GM21737 (cell line): Measurements from ENCODE around the gene ZC3H6.
"Not testable (repeated sequence)": the region's sequence is repeated elsewhere in the genome, so short reads cannot be mapped to it uniquely, and the experiment has no call there.

ENCODE experiments used
- ATAC-seq: cut with Tn5 transposase; IDR thresholded peaks from one replicate; pipeline ENCODE4 v1.9.1; 2021; ENCODE audit warnings: mild to moderate bottlenecking, moderate library complexity; ENCODE audit not compliant: unreplicated experiment

Gene ZC3H6

DNA sequence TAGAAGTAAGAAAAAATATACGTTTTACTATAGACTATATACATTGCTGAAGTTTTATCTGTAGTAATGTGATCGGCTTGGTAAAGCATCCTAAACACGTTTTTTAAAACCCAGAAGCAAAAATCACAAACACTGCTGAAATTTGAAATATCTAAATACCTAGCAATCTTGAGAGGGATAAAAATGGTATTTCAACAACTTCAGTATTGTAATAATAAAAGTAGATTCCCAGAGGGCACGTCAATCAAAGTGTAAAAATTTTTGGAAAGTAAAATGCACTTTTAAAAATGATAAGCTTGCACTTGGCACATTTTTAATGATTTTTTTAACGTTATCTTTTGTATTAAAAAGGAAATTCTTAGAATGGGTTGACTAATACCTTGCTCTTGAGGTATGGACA is 1.6 kb downstream of the ZC3H6 start:
- ATAC-seq = no peak

DNA sequence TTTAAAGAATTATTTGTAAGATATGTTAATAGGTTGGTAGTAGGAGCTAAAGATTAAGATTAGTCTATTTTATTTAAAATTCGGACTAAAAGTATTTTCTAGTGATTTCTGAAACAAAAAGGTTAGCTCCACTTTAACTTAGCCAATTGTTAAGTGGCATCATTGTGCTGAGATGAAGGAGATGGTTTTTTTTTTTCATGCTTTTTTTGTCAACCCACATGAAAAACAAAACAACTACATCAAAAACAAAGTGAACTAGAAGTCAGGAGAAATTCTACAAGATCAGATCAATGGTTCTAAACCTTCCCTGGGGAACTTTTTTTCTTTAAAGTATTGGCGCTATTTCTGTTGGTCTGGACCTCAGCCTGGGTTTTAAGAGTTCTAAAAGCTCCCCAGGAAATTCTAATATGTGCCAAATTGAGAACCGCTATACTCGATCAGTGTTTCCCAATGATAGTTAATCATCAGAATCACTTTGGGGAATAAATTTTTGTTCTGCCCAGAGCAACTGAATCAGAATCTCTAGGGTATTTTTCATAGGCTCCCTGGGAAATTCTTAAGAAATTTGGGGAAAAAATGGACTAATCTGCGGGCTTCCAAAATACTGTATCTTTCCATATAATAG is 2.3 kb downstream of the ZC3H6 start:
- no peak for ATAC-seq

DNA sequence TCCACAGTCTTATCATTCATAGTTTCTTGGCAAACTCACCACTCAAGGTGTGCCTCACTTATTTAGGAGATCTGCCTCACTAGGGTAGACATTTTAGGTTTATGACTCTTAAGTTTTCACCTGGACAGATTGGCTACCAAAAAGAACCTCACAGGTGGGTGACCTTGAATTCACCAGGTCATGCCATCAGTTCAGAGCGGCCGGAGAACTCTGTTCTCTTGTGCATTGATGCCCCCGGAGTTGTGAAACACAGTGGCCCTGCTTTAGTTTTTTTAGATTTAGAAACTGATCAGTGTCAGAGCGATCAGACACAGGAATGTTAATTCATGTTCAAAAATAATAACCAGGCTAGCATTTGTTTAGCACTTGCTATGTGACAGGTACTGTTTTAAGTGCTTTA is 6.7 kb downstream of the ZC3H6 start:
- ATAC-seq = not testable (repeated sequence)

DNA sequence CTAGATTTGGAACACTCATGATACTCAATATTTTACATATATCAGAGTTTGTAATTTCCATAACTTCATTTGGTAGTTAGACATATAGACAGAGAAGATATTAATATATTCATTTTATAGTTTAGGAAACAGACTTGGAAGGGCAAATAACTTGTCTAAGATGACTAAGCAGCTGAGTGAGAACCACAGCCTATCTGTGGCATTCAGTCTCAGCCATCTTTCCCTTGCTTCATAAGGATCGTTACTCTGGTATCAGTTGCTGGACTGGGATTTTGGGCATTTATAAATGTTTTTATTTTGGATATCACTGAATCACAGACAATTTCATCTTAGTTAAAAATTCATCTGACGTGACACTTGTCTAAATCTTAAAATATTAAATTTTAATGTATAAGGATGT is 8.1 kb downstream of the ZC3H6 start:
- ATAC-seq = not testable (repeated sequence)

DNA sequence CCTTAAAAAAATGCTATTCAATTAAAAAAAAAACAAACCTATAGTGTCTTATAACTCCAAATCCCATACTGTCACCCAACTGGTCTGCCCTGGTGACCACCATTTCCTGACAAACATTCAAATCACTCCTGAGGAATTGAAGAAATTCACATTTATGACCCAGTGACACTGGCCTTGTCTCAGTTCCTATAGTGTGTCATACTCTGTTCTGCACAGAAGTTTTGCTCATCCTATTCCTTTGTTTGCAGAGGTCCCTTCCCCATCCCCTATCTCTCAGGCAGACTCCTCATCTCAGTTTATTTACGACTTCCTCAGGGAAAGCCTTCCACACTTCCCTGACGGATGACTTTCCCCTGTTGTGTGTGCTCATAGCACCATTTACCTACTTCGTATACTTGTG is 14.7 kb downstream of the ZC3H6 start:
- ATAC-seq = no peak

DNA sequence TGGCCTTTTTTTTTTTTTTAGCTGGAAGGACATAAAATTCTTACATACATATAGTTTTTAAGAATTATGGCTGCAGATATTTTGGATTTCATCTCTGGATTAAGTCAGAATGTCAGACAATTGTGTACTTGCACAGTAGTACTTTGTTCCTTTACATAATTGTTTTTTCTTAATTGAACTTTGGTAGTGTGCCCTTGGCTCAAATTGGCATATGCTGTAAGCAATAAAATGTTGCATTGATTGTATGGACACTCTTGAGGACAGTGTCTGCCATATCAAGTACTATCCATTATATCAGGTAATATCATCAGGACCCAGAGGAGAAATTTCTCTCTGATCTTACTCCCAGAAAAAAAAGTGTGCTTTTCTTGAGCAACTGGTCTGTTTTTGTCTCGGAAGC is 15.3 kb downstream of the ZC3H6 start:
- ATAC-seq = no peak

DNA sequence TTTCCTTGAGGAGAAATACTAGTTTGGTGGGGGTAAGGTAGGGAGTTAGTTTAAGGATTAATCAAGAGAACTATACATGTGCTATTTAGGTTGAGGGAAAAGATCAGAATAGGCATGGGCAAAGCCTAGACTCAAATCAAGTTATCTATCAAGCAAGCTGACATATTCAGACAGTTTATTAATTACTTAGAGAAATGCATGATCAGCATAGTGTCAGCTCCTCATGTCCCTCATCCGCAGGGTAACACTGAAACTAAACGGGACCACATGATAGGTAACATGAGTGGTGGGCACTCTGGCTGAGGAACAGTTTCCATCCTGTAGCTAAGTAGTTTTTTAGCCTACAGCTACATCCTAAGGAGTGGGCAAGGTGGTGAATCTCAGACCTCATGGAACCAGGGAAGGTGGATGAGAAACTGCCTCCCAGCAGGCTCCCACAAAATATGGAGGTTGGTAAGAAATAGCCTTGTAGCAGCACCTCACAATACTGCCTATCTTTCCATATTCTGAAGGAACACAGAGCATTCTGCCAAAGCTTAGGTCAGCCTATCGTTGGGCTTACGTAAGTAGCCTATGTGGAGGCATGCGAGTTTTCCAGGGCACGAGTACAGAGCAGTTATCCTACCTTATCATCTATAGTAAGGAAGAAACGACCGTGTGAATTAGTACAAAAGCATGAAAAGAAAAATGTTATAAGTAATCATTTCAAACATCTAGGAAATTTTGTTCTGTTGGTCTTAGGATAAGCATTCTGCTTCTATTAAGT is 18.4 kb downstream of the ZC3H6 start:
- no peak for ATAC-seq

DNA sequence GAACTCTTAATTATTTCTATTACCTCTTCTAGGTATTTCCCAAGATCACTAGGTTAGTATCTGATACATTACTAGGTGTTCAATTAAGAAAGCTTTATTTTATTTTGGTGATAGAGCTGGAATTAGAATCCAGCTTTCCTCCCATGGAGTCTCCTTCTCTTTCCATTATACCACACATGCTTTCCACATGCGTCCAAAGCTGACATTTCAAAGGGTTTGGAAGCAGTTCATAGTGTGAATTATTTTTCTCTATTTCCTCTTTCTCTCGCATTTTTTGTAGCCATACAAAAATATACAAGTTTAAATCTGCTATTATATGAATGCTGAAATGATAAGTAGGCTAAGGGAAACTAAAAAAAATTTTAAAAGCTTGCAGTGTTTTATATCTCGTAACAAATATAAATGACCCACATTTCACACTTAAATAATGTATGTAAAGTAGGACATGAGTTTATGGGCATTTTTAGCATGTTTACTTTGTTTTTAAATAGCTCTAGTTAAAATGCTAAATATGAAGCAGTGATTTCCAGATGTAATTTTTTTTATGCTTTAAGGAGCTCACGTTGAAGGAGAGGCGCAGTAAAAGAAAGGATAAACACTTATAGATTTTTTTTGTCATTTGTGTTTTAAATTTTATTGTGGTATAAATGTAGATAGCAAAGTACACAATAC is 20.1 kb downstream of the ZC3H6 start:
- ATAC-seq = no peak

DNA sequence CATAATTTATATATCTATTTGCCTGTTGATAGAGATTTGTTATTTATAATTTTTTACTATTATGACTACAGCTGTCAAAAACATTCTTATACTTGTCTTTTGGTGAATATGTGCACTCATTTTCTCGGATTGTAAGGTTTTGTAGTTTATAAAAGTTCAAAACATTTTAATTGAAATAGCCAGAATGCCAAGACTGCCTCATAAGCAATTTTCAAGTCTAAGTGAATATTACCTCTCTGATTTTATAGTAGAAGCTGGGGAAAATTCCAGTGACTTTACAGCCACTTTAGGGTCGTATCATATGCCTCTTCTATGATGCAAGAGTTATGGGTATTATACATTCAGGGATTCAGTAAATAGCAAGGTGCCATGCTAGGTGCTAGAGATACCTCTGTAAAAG is 21.0 kb downstream of the ZC3H6 start:
- no peak for ATAC-seq

DNA sequence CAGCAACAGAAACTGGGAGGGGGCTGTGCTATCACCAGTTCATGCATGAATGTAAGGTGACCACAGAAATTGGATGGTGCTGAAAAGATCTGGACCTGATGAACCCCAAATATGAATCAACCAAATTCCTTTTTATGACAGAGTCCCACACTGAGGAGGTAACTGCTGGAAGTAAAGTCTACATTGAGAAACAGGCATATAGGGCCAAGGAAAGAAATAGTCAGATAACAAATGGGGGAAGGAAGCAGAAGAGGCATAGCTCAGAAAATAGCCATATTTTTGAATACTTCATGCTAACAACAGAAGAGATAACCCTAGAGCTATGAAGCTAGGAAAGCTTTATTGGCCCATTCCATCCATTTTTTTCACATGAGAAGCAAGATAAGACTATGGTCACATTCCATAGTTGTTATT is 25.8 kb downstream of the ZC3H6 start:
- no peak for ATAC-seq

DNA sequence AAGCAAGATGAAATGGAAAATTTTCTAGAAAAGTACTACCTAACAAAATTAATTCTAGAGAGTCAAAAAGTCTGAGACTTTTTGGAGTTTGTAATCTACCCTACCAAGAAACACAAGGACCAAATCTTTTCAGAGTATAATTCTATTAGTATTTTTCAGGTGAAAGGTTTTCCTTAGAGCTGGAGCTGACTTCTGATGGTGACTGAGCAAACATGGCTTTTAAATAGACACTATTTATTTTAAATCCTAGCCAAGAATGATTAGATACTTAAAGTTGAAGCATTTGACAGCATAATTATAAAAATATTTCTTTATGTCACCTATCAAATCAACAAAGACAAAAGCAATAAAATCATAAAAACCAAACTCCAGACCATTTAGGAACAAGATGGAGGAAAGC is 26.6 kb downstream of the ZC3H6 start:
- ATAC-seq = no peak

DNA sequence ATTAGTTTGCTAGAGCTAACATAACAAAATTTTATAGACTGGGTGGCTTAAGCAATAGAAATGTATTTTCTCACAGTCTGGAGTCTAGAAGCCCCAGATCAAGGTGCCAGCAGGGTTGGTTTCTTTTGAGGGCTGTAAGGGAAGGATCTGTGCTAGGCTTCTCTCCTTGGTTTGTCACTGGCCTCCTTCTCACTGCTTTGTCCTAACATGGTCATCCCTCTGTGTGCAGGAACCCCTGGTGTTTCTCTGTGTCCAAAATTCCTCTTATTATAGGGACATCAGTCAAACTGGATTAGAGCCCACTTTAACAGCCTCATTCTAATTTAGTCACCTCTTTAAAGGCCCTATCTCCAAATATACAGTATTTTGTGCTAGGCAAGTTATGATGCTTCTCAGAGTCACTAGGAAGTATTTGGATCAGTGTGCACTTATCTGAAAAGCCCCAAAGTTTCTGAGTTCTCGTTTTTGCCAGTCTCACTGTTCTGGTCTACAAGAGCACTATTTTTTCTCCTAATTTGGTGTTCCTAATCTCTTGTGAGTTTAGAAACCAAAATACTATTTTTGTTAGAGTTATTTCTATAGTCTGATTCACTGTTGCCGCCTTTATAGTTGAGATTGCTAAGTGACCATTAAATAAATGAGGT is 29.0 kb downstream of the ZC3H6 start:
- ATAC-seq = no peak

DNA sequence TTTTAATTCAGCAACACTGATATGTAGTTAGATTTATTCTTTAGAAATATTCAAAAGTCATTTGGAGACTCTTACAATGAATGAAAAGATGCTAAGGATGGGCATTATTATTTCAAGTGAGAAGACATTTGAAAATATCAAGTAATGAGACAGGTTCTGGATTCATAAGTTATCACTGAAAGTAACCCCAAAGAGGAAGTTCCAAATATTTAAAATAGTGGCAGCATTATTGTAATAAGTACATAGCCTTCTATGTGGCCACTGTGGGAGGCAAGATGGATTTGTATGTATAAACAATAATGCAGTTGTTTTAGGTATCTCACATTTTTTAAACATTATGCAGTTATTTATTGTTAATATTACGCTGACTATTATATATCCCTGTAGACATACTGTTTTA is 29.7 kb downstream of the ZC3H6 start:
- no peak for ATAC-seq

DNA sequence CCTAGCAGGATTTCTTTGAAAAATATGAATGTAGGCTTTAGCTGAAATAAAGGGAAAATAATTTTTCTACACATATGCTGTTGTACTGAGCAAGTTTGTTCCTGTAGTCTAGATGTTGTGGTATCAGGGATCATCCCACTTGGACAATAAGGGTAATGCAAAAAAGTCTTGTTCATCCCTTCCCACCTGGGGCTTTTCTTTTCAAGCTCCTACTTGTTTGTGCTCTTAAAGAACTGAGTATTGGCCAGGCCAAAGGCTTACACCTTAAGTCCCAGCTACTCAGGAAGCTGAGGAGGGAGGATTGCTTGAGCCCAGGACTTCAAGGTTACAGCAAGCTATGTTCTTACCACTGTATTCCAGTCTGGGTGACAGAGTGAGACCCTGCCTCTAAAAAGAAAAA is 35.5 kb downstream of the ZC3H6 start:
- no peak for ATAC-seq

DNA sequence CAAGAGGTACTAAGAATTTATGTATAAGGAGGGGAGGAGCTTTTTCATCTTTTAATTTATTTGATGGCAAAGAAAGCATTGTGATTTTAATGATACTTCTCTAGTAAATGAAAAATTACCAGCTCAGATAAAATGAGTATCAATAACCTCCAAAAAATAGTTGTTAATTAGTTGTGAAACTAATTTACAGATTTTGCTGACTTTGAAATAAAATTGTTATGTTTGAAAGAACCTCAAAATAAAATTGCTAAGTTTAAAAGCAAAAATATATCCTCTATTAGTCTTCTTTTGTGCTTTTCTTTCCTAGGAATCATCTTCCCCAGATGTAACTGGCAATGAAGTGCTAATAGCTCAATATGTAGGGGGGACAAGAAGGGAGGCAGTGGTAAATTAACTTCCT is 36.5 kb downstream of the ZC3H6 start:
- no peak for ATAC-seq

DNA sequence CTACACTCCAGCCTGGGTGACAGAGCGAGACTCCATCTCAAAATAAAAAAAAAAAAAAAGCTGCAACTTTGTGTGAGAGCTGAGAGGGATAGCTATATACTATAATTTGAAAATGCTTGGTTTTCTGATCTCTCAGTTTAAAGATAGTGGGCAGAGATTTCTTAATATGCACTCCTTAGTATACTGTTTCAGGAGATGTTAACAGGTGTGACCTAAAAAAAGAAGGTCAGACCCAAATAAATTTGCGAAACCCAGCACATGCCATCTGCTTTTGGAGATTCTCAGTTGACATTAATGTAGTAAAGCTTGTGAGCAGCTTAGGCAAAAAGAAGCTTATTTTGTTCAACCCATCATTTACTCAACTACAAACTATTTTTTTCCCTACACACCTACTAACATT is 37.4 kb downstream of the ZC3H6 start:
- ATAC-seq = no peak

DNA sequence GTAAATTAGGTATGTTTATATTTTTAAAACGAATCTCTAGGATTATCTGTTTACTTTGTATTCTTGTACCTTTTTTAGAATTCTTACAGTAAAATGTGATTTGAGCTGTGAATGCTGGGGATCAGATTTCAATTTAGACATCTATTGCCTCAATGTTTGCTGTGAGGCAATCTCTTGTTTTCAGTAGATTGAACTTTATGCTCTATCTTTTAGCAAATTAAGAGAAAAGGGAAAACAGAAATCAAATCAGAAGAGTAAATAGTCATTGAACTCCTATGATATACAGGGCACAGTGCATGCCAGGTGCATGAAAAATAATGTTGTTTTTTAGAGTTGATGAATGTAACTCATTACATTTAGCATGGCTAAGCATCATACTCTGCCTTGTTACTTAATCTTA is 39.5 kb downstream of the ZC3H6 start:
- no peak for ATAC-seq

DNA sequence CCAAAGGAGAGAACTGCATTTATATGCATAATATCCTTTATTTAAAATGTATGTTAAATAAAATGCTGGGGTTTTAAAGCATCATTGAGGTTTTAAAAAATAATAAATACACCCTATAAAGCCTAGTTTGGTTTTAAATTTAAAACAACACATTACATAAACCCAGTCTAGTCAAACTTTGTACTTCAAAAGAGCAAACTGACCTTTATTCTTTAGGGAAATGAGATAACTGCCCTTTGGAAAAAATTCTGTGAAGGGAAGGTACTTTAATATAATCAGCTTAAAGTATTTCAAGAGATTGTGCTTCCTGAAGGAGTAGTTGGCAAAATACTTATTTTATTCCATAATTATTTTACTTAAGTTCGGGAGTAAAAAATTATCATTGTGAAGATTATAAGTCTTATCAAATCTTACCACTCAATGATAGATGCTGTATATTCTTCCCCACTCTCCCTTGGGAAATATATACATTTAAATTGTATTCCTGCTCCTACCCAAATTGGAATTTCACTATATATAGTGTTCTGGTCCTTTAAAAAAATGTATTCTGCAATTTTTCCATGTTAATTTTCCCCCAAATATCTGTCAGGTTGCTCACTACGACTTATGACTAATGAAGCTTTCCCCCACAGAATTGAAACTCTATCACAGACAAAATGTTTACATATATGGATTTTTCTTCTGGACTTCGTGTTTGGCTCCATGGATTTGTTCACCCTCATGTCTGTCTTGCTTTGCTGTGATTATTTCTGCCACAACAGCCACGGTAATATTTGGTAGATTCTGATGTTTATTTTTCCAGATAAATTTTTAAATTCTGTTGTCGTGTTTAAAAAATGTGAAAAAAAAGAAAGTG is 42.1 kb downstream of the ZC3H6 start:
- no peak for ATAC-seq

DNA sequence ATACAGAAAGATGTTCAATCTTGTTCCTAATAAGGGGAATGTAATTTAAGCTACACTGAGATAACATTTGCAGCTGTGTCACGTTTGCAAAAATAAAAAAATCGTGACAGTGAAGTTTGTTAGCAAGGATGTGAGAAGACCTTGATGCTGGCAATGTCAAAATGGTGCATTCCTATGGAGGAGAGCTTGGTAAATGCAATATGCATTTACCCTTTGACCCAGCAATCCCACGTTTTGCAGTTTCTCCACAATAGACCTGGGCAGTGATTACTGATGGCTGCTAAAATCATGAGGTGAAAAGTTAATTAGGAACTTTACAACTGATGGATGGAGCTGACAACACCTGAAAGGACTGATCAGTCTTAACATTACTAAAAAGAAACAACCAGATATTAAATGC is 43.1 kb downstream of the ZC3H6 start:
- no peak for ATAC-seq

DNA sequence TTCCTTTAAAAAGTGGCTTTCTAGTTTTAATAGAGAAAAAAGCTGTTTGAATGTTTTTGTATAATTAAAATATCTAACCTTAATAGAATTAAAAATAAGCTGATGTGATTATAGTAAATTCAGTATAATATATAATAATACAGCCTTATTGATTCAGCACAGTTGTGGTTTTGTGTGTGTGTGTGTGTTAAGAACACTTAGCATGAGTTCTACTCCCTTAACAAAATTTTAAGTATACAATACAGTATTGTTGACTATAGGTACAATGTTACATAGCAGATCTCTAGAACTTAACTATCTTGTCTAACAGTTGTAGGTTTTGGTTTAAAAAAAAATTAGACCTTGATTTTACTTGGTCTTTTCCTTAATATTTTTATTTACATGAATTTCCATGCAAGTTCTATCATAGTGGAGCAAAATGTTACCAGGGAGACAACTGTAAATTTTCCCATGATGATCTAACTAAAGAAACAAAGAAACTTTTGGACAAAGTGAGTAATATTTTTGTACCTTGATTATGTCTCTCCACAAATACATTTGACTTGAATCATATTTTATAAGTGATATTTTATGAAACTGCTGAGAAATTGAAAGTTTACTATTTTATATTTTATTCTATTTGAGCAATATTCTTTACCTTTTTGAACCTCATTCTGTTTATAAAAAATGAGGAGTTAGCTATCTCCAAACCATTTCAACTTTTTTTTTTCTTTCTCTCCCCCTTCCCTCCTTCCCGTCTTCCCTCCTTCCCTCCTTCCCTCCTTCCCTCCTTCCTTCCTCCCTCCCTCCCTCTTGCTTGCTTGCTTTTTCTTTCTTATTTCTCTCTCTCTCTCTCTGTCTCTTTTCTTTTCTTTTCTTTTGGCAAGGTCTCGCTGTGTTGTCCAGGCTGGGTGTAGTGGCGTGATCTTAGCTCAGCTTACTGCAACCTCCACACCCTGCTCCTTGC is 46.3 kb downstream of the ZC3H6 start:
- ATAC-seq = no peak
